B cell (primary cell): ENCODE results near the gene ZNF831. TPM values are rescaled to one million over a fixed set of nuclear protein-coding genes. Genes with fewer than 3 reads are reported as not detected.

ENCODE experiments used
- ATAC-seq: fragments of 200-7000 bp; cut with Tn5 transposase; one replicate; pipeline ENCODE4 v1.10.0; 2021; ENCODE audit warnings: low read depth, mild to moderate bottlenecking, moderate number of reproducible peaks, moderate library complexity
- CTCF ChIA-PET: fragments of 350-600 bp; sonication (Branson Sonifier 250); formaldehyde crosslinking; loops from one replicate; lab custom pipeline; 2021; ENCODE audit warnings: antibody characterized with exemption, inconsistent platforms; lab: Charles Lee
- POLR2A ChIA-PET: fragments of 350-600 bp; sonication (Branson Sonifier 250); formaldehyde crosslinking; loops from one replicate; lab custom pipeline; 2021; ENCODE audit warnings: antibody characterized with exemption; lab: Charles Lee
- DNase-seq: peaks from one replicate; pipeline ENCODE4 v3.0.0; 2013
- H2AFZ ChIP-seq: 2 replicates; pipeline ENCODE4 v1.6.1; 2012; ENCODE audit warnings: mild to moderate bottlenecking, low read depth, low read length; ENCODE audit not compliant: insufficient read depth, poor library complexity, severe bottlenecking
- H3K27ac ChIP-seq, 2 donors: 1 replicate in 1 of 2; 2 replicates in 1 of 2; pipeline ENCODE4 v1.5.1; 2012 to 2013; ENCODE audit warnings: low read length in 2 of 2, mild to moderate bottlenecking in 2 of 2, moderate library complexity in 1 of 2
- H3K27me3 ChIP-seq, 4 experiments: fragments of 200-600 bp in 1 of 4; sonication (generic) in 1 of 4; replicated peaks in 1 of 4; 1 replicate in 2 of 4; 2 replicates in 2 of 4; pipeline versions ENCODE4 v1.6.1 to v1.7.0; 2013 to 2016; ENCODE audit warnings: low read length in 3 of 4, mild to moderate bottlenecking in 2 of 4, mixed read lengths in 1 of 4, moderate library complexity in 1 of 4; ENCODE audit not compliant: insufficient read depth in 4 of 4, control insufficient read depth in 3 of 4; ENCODE audit errors: control extremely low read depth in 1 of 4
- H3K36me3 ChIP-seq, 2 experiments: replicated peaks in 1 of 2; 1 replicate in 1 of 2; 2 replicates in 1 of 2; pipeline versions ENCODE4 v1.6.1 to v1.7.1; 2013; ENCODE audit warnings: low read length in 1 of 2; ENCODE audit not compliant: insufficient read depth in 2 of 2, control insufficient read depth in 1 of 2; ENCODE audit errors: control extremely low read depth in 1 of 2, extremely low read depth in 1 of 2
- H3K4me1 ChIP-seq, 2 donors: fragments of 200-600 bp in 1 of 2; sonication (generic) in 1 of 2; 1 replicate in 1 of 2; 2 replicates in 1 of 2; pipeline versions ENCODE4 v1.5.1 to v1.6.1; 2013 to 2017; ENCODE audit warnings: low read length in 2 of 2; ENCODE audit not compliant: control insufficient read depth in 2 of 2, insufficient read depth in 2 of 2
- H3K4me2 ChIP-seq: replicated peaks from 2 replicates; pipeline ENCODE3; 2012; ENCODE audit warnings: mild to moderate bottlenecking, low read depth, low read length; ENCODE audit not compliant: poor library complexity, severe bottlenecking
- H3K4me3 ChIP-seq, 5 experiments: fragments of 200-600 bp in 1 of 5; sonication (generic) in 1 of 5; 1 replicate in 3 of 5; 2 replicates in 2 of 5; pipeline versions ENCODE4 v1.5.1 to v1.7.0; 2011 to 2016; ENCODE audit warnings: low read length in 4 of 5, mild to moderate bottlenecking in 4 of 5, low read depth in 2 of 5, control low read depth in 1 of 5, moderate library complexity in 1 of 5; ENCODE audit not compliant: insufficient read depth in 1 of 5; ENCODE audit errors: control extremely low read depth in 1 of 5, extremely low read depth in 1 of 5
- H3K79me2 ChIP-seq: fragments of 200-600 bp; sonication (generic); one replicate; pipeline ENCODE4 v1.6.0; 2016; ENCODE audit warnings: low read length; ENCODE audit not compliant: control insufficient read depth, insufficient read depth
- H3K9ac ChIP-seq: fragments of 200-600 bp; sonication (generic); 2 replicates; pipeline ENCODE4 v1.6.1; 2017; ENCODE audit warnings: mild to moderate bottlenecking, low read length, moderate library complexity
- H3K9me3 ChIP-seq, 3 donors: one replicate each; pipeline versions ENCODE4 v1.6.1 to v1.7.1; 2013; ENCODE audit warnings: low read length in 2 of 3; ENCODE audit not compliant: control insufficient read depth in 2 of 3, insufficient read depth in 1 of 3; ENCODE audit errors: control extremely low read depth in 1 of 3
- H4K20me1 ChIP-seq: 2 replicates; pipeline ENCODE4 v1.6.0; 2012; ENCODE audit warnings: mild to moderate bottlenecking, low read length; ENCODE audit not compliant: insufficient read depth, control insufficient read depth, poor library complexity, severe bottlenecking
- H3K27ac Mint-ChIP-seq: one replicate; pipeline ENCODE4 v1.8.0; 2021; ENCODE audit warnings: mixed read lengths
- H3K27me3 Mint-ChIP-seq: one replicate; pipeline ENCODE4 v1.8.0; 2021; ENCODE audit warnings: mixed read lengths
- H3K4me1 Mint-ChIP-seq: one replicate; pipeline ENCODE4 v1.8.0; 2021; ENCODE audit warnings: mixed read lengths
- H3K4me3 Mint-ChIP-seq: one replicate; pipeline ENCODE4 v1.8.0; 2021; ENCODE audit warnings: mixed read lengths
- H3K9me3 Mint-ChIP-seq: one replicate; pipeline ENCODE4 v1.8.0; 2022; ENCODE audit warnings: mixed read lengths; ENCODE audit not compliant: insufficient read depth
- CTCF ChIP-seq: fragments of 200-600 bp; IDR thresholded peaks from one replicate; pipeline ENCODE4 v1.8.0; 2022; ENCODE audit warnings: antibody characterized with exemption, mild to moderate bottlenecking
- EZH2 ChIP-seq: IDR thresholded peaks from 2 replicates; pipeline ENCODE4 v1.6.1; 2012; ENCODE audit warnings: borderline replicate concordance, low read depth, mild to moderate bottlenecking, moderate library complexity, low read length; ENCODE audit not compliant: insufficient read depth, poor library complexity, severe bottlenecking
- WGBS: methylation state at CpG from one replicate; pipeline ENCODE4 v1.1.5; 2013; ENCODE audit warnings: missing lambda C conversion rate; ENCODE audit not compliant: insufficient coverage; 5-methylcytosine and 5-hydroxymethylcytosine counted together
- intact Hi-C: fragments of 100-400 bp; cut with micrococcal nuclease; formaldehyde crosslinking; loops from one replicate; pipeline ENCODE4 v1.10.0; 2022
- polyA plus RNA-seq: library from polyadenylated mRNA; depleted of rRNA; stranded (reverse); fragments of >200 nt; gene quantifications from 2 replicates; pipeline ENCODE4 v1.2.3, GENCODE V29; 2012
- total RNA-seq, 2 donors: library from RNA; stranded (reverse); fragments of 120-200 nt in 1 of 2; gene quantifications; 1 replicate in 1 of 2; 2 replicates in 1 of 2; pipeline versions ENCODE4 v1.2.3 to v1.2.4, GENCODE V29; 2013 to 2022

Gene ZNF831
- total and polyA plus RNA-seq, 2 donors (not counting 1 experiment from before 2014, with no cell fraction given): 1.7 to 14.1 TPM

- Histone ChIP-seq H3K27ac (no peak overlapping the region), H3K4me2 (no peak overlapping the region), H2AFZ (no peak overlapping the region), H3K27me3 (no peaks in the 10 kb centered on the region), H3K36me3 (no peaks in the 10 kb centered on the region), H3K79me2 (peaks cover 18% of the 10 kb centered on the region), H3K9me3 (peaks cover 0 to 3% (median 0%) of the 10 kb centered on the region in 3 donors), H4K20me1 (peaks cover 6% of the 10 kb centered on the region), H3K9ac (no peak overlapping the region), H3K4me3 (no peak overlapping the region), H3K4me1 (peaks cover 15 to 18% of the 10 kb centered on the region in 2 donors)
- ChIA-PET CTCF (interaction anchor here (0.6 to 2.0 kb wide), 2 partner anchors 98 to 203 kb away, joined by 4 read pairs; no protein-coding TSS in a partner anchor), POLR2A (no interaction called here)
- no peak for ATAC-seq
- no peak overlapping the region for H3K27ac Mint-ChIP-seq
- intact Hi-C loops: no loop called here
- TF ChIP-seq EZH2 (no peak), CTCF (no peak)
- no peak for DNase-seq
- WGBS: 89% methylated on average over 6 of the region's 6 CpGs
- peaks cover 32% of the 10 kb centered on the region for H3K4me1 Mint-ChIP-seq
- no peaks in the 10 kb centered on the region for H3K9me3 Mint-ChIP-seq
- no peak overlapping the region for H3K4me3 Mint-ChIP-seq
- H3K27me3 Mint-ChIP-seq: no peaks in the 10 kb centered on the region
Measured at GRCh38 chr20:59185809-59186208, 22.2 kb downstream of the ZNF831 start.

- H3K27me3 Mint-ChIP-seq: no peaks in the 10 kb centered on the region
- Histone ChIP-seq H3K4me3 (no peak overlapping the region), H3K4me1 (peaks cover 0 to 2% of the 10 kb centered on the region in 2 donors), H3K79me2 (peaks cover 8% of the 10 kb centered on the region), H3K9ac (no peak overlapping the region), H3K27ac (no peak overlapping the region), H3K9me3 (no peaks in the 10 kb centered on the region), H3K36me3 (no peaks in the 10 kb centered on the region), H2AFZ (no peak overlapping the region), H3K4me2 (no peak overlapping the region), H3K27me3 (no peaks in the 10 kb centered on the region), H4K20me1 (no peaks in the 10 kb centered on the region)
- H3K4me3 Mint-ChIP-seq: no peak overlapping the region
- ATAC-seq (no peak), DNase-seq (no peak)
- POLR2A ChIA-PET: no interaction called here
- intact Hi-C loops: no loop called here
- peaks cover 4% of the 10 kb centered on the region for H3K4me1 Mint-ChIP-seq
- CTCF ChIA-PET: interaction anchor here (0.7 kb wide), 1 partner anchor 103 kb away, joined by 3 read pairs; no protein-coding TSS in a partner anchor
- no peaks in the 10 kb centered on the region for H3K9me3 Mint-ChIP-seq
- 97% methylated on average over 5 of the region's 5 CpGs for WGBS
- TF ChIP-seq EZH2 (no peak), CTCF (no peak)
- no peak overlapping the region for H3K27ac Mint-ChIP-seq
Measured at GRCh38 chr20:59190466-59190865, 26.8 kb downstream of the ZNF831 start.
